GM12878 (cell line): Measurements from ENCODE around the gene UNK. TPM values are rescaled to one million over a fixed set of nuclear protein-coding genes. Genes with fewer than 3 reads are reported as not detected.

Experiments
- BRCA1 ChIP-seq: IDR thresholded peaks from 2 replicates; pipeline ENCODE4 v1.6.1; 2011; ENCODE audit warnings: low read depth, low read length, improper control_type of control experiment
- CBX5 ChIP-seq: sonication (generic); IDR thresholded peaks from 2 replicates; pipeline ENCODE4 v1.6.1; 2016; ENCODE audit warnings: low read depth, moderate library complexity, mild to moderate bottlenecking, inconsistent platforms
- ELK1 ChIP-seq: IDR thresholded peaks from 2 replicates; pipeline ENCODE4 v1.6.1; 2012; ENCODE audit warnings: low read depth, low read length, improper control_type of control experiment
- HDAC2 ChIP-seq: fragments of 200-600 bp; sonication (generic); IDR thresholded peaks from 2 replicates; pipeline ENCODE4 v1.6.1; 2017
- IRF4 ChIP-seq: IDR thresholded peaks from 2 replicates; pipeline ENCODE4 v1.6.1; 2011; ENCODE audit warnings: low read depth, low read length
- KAT2A ChIP-seq: conservative IDR thresholded peaks from 2 replicates; pipeline ENCODE4 v1.6.1; 2011; ENCODE audit warnings: low read depth, low read length; ENCODE audit not compliant: control insufficient read depth
- LARP7 ChIP-seq: fragments of 450-650 bp; IDR thresholded peaks from 2 replicates; pipeline ENCODE4 v1.6.1; 2017; ENCODE audit warnings: mild to moderate bottlenecking
- MYB ChIP-seq: fragments of 150-350 bp; IDR thresholded peaks from 2 replicates; pipeline ENCODE4 v1.6.1; 2014; ENCODE audit warnings: mild to moderate bottlenecking, low read depth, low read length, borderline replicate concordance
- RCOR1 ChIP-seq: conservative IDR thresholded peaks from 2 replicates; pipeline ENCODE4 v1.6.1; 2012; ENCODE audit warnings: low read depth, low read length, improper control_type of control experiment
- RUNX3 ChIP-seq: IDR thresholded peaks from 2 replicates; pipeline ENCODE4 v1.6.1; 2012; ENCODE audit warnings: low read length, inconsistent platforms
- SIX5 ChIP-seq: IDR thresholded peaks from 2 replicates; pipeline ENCODE4 v1.6.1; 2011; ENCODE audit warnings: mild to moderate bottlenecking, low read depth, low read length, moderate library complexity; ENCODE audit not compliant: severe bottlenecking
- SP1 ChIP-seq: IDR thresholded peaks from one replicate; pipeline ENCODE4 v1.6.1; 2011; ENCODE audit warnings: low read depth, low read length
- SREBF1 ChIP-seq: IDR thresholded peaks from 2 replicates; pipeline ENCODE4 v1.6.1; 2012; ENCODE audit warnings: mild to moderate bottlenecking, low read length
- SRF ChIP-seq, 2 experiments: IDR thresholded peaks; 2 replicates each; pipeline ENCODE4 v1.6.1; 2011; ENCODE audit warnings: low read depth in 2 of 2, low read length in 2 of 2, mild to moderate bottlenecking in 1 of 2, moderate library complexity in 1 of 2
- TAF1 ChIP-seq: IDR thresholded peaks from 2 replicates; pipeline ENCODE4 v1.6.1; 2011; ENCODE audit warnings: mild to moderate bottlenecking, low read depth, low read length, borderline replicate concordance
- USF1 ChIP-seq: IDR thresholded peaks from 2 replicates; pipeline ENCODE4 v1.6.1; 2011; ENCODE audit warnings: borderline replicate concordance, low read depth, mild to moderate bottlenecking, moderate library complexity, mixed read lengths, low read length; ENCODE audit not compliant: insufficient read depth; ENCODE audit errors: extremely low read length
- ZNF207 ChIP-seq: fragments of 450-650 bp; IDR thresholded peaks from 2 replicates; pipeline ENCODE4 v1.6.1; 2014; ENCODE audit warnings: antibody characterized with exemption, mild to moderate bottlenecking, borderline replicate concordance
- polyA plus RNA-seq, 11 experiments: library from polyadenylated mRNA; depleted of rRNA in 4 of 11; unstranded in 6 of 11; stranded (reverse) in 5 of 11; fragments of >200 nt; fragmentation: Nextera tagmentation in 4 of 11; fragmentation: Illumina TruSeq in 1 of 11; extraction: Ambion mirVana in 4 of 11; extraction: Trizol in 1 of 11; gene quantifications; 1 replicate in 1 of 11; 2 replicates in 10 of 11; pipeline versions ENCODE4 v1.2.1 to v1.2.3, GENCODE V29; 2011 to 2016; ENCODE audit warnings: inconsistent platforms in 2 of 11, missing spikeins in 2 of 11, low read depth in 1 of 11
- total RNA-seq, 4 experiments: library from RNA; depleted of rRNA in 3 of 4; stranded (reverse); fragments of >200 nt in 3 of 4; fragmentation: Illumina TruSeq in 1 of 4; extraction: Trizol in 1 of 4; gene quantifications; 2 replicates each; pipeline versions ENCODE4 v1.2.1 to v1.2.3, GENCODE V29; 2013 to 2021
- TF ChIP-seq, protein P1 (sequence below): fragments of 150-350 bp; IDR thresholded peaks from 2 replicates; pipeline ENCODE4 v1.6.1; 2014; ENCODE audit warnings: mild to moderate bottlenecking, low read depth, low read length
- TF ChIP-seq, protein P2 (sequence below): fragments of 450-650 bp; formaldehyde crosslinking; IDR thresholded peaks from 2 replicates; pipeline ENCODE4 v1.5.0; 2022; ENCODE audit warnings: mild to moderate bottlenecking, missing genetic modification characterization
- TF ChIP-seq, protein P3 (sequence below): IDR thresholded peaks from 2 replicates; pipeline ENCODE4 v1.6.1; 2012; ENCODE audit warnings: low read depth, low read length, improper control_type of control experiment

Gene UNK
- total and polyA plus RNA-seq, 10 of the 15 experiments (the other 5 are each of a cell fraction or from before 2014, with no cell fraction given) = 8.9 to 34.5 (median 27.3) TPM

DNA sequence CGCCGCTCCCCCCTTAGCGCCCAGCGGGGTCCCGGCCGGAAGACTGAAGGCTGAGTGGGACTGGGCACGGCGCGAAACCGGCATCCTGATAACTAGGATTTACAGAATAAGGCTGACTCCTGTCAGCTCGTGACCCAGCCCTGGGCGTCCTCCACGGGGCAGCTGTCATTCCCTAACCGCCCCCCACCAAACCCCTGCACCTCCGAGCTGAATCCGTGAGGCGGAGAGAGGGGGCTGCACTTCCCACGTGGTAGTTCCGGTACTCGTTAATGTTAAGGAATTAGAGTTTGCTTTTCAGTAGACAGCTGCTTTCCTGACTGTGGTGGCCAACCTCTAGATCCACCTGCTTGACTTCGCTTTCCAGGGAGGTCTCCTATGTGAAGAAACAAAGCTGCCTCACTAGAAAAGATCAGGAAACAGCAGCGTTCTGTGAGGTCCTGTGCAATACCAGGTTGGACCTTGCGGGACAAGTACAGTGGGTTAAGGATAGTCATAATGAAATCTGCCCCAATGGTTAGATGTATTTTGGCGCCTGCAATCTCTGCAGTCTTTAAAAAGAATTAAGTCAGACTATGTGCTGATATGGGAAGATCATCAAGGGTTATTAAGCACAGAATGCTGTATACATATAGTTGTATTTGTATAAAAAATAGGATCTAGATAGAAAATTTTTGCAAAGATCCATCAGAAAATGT is 71.6 kb downstream of the UNK start (continued):
- TF ChIP-seq ELK1 (no peak), USF1 (no peak), ZNF207 (no peak), IRF4 (no peak), TAF1 (no peak), SRF (IDR thresholded peaks at IDR 0.05; ENCODE audit: low read depth in 2 of 2, low read length in 2 of 2) (no peak), RCOR1 (no peak), SIX5 (no peak), RUNX3 (peak; percentile 53; the same call in 1 of the 2 replicates), CBX5 (no peak), MYB (no peak), HDAC2 (no peak), SREBF1 (no peak), KAT2A (no peak), SP1 (no peak), LARP7 (no peak), BRCA1 (no peak)
- TF ChIP-seq, protein P1, sequence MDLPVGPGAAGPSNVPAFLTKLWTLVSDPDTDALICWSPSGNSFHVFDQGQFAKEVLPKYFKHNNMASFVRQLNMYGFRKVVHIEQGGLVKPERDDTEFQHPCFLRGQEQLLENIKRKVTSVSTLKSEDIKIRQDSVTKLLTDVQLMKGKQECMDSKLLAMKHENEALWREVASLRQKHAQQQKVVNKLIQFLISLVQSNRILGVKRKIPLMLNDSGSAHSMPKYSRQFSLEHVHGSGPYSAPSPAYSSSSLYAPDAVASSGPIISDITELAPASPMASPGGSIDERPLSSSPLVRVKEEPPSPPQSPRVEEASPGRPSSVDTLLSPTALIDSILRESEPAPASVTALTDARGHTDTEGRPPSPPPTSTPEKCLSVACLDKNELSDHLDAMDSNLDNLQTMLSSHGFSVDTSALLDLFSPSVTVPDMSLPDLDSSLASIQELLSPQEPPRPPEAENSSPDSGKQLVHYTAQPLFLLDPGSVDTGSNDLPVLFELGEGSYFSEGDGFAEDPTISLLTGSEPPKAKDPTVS = no peak
- TF ChIP-seq, protein P2, sequence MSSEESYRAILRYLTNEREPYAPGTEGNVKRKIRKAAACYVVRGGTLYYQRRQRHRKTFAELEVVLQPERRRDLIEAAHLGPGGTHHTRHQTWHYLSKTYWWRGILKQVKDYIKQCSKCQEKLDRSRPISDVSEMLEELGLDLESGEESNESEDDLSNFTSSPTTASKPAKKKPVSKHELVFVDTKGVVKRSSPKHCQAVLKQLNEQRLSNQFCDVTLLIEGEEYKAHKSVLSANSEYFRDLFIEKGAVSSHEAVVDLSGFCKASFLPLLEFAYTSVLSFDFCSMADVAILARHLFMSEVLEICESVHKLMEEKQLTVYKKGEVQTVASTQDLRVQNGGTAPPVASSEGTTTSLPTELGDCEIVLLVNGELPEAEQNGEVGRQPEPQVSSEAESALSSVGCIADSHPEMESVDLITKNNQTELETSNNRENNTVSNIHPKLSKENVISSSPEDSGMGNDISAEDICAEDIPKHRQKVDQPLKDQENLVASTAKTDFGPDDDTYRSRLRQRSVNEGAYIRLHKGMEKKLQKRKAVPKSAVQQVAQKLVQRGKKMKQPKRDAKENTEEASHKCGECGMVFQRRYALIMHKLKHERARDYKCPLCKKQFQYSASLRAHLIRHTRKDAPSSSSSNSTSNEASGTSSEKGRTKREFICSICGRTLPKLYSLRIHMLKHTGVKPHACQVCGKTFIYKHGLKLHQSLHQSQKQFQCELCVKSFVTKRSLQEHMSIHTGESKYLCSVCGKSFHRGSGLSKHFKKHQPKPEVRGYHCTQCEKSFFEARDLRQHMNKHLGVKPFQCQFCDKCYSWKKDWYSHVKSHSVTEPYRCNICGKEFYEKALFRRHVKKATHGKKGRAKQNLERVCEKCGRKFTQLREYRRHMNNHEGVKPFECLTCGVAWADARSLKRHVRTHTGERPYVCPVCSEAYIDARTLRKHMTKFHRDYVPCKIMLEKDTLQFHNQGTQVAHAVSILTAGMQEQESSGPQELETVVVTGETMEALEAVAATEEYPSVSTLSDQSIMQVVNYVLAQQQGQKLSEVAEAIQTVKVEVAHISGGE = no peak
- TF ChIP-seq, protein P3, sequence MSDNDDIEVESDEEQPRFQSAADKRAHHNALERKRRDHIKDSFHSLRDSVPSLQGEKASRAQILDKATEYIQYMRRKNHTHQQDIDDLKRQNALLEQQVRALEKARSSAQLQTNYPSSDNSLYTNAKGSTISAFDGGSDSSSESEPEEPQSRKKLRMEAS = peak; percentile 7; the same call in 1 of the 2 replicates
